UCSD-AML1 (cell line): Measurements from ENCODE around the gene EXOC2.

ENCODE experiments used
- DNase-seq: peaks from one replicate; lab custom pipeline; 2025; ENCODE audit not compliant: unreplicated experiment; lab: John Stamatoyannopoulos, UW

EXOC2 gene

GRCh38 chr6:449486-450419, 243.2 kb downstream of the EXOC2 start:
- no peak for DNase-seq

GRCh38 chr6:449057-449430, 243.9 kb downstream of the EXOC2 start:
- DNase-seq, result no peak

- no peak for DNase-seq
These were observed 244.5 kb downstream of the EXOC2 start for GRCh38 chr6:448296-449056.

GRCh38 chr6:447381-448165, 245.4 kb downstream of the EXOC2 start:
- DNase-seq, result no peak

- DNase-seq, result peak; percentile 63
These were observed 246.2 kb downstream of the EXOC2 start for GRCh38 chr6:446418-447366.

- DNase-seq, result no peak
These were observed 247.1 kb downstream of the EXOC2 start for GRCh38 chr6:445571-446417.

GRCh38 chr6:444653-445275, 248.2 kb downstream of the EXOC2 start:
- DNase-seq, result no peak

GRCh38 chr6:443621-444159, 249.2 kb downstream of the EXOC2 start:
- DNase-seq, result no peak

GRCh38 chr6:441126-441920, 251.6 kb downstream of the EXOC2 start:
- no peak for DNase-seq

- DNase-seq, result no peak
These were observed 253.2 kb downstream of the EXOC2 start for GRCh38 chr6:439641-440167.

- no peak for DNase-seq
These were observed 254.2 kb downstream of the EXOC2 start for GRCh38 chr6:438634-439170.

- DNase-seq, result no peak
These were observed 255.9 kb downstream of the EXOC2 start for GRCh38 chr6:437037-437392.

- DNase-seq, result no peak
These were observed 256.5 kb downstream of the EXOC2 start for GRCh38 chr6:436308-437036.

GRCh38 chr6:435441-436307, 257.3 kb downstream of the EXOC2 start:
- no peak for DNase-seq
